HEK293T (cell line): ENCODE data around the gene LEFTY1.

Source experiments
- ARNT ChIP-seq: fragments of 450-650 bp; IDR thresholded peaks from 2 replicates; pipeline ENCODE4 v1.6.1; 2017; ENCODE audit warnings: mild to moderate bottlenecking
- BHLHE40 ChIP-seq: fragments of 450-650 bp; IDR thresholded peaks from 2 replicates; pipeline ENCODE4 v1.6.1; 2016; ENCODE audit warnings: mild to moderate bottlenecking, moderate library complexity, borderline replicate concordance
- ELF4 ChIP-seq: fragments of 450-650 bp; IDR thresholded peaks from 2 replicates; pipeline ENCODE4 v1.6.1; 2017; ENCODE audit warnings: antibody characterized with exemption
- FOXA1 ChIP-seq: fragments of 450-650 bp; IDR thresholded peaks from 2 replicates; pipeline ENCODE4 v1.6.1; 2016; ENCODE audit warnings: mild to moderate bottlenecking
- FOXK2 ChIP-seq: fragments of 450-650 bp; IDR thresholded peaks from 2 replicates; pipeline ENCODE4 v1.6.1; 2016; ENCODE audit warnings: mild to moderate bottlenecking
- FOXM1 ChIP-seq: fragments of 450-650 bp; IDR thresholded peaks from 2 replicates; pipeline ENCODE4 v1.6.1; 2017; ENCODE audit warnings: mild to moderate bottlenecking, borderline replicate concordance
- HDGF ChIP-seq: fragments of 450-650 bp; IDR thresholded peaks from 2 replicates; pipeline ENCODE4 v1.6.1; 2017; ENCODE audit warnings: antibody characterized with exemption, borderline replicate concordance
- L3MBTL2 ChIP-seq: fragments of 450-650 bp; conservative IDR thresholded peaks from 2 replicates; pipeline ENCODE4 v1.6.1; 2016; ENCODE audit warnings: mild to moderate bottlenecking
- LEF1 ChIP-seq: fragments of 450-650 bp; IDR thresholded peaks from 2 replicates; pipeline ENCODE4 v1.6.1; 2017; ENCODE audit warnings: mild to moderate bottlenecking, borderline replicate concordance
- PKNOX1 ChIP-seq: fragments of 450-650 bp; IDR thresholded peaks from 2 replicates; pipeline ENCODE4 v1.6.1; 2016
- SP1 ChIP-seq: fragments of 450-650 bp; IDR thresholded peaks from 2 replicates; pipeline ENCODE4 v1.6.1; 2017
- SUZ12 ChIP-seq: fragments of 450-650 bp; IDR thresholded peaks from 2 replicates; pipeline ENCODE4 v1.6.1; 2016; ENCODE audit warnings: mild to moderate bottlenecking
- TARDBP ChIP-seq: fragments of 450-650 bp; IDR thresholded peaks from 2 replicates; pipeline ENCODE4 v1.6.1; 2016

GRCh38 chr1:225878282-225878681, 10.7 kb downstream of the LEFTY1 start:
- TF ChIP-seq FOXA1: no peak
- TF ChIP-seq HDGF: no peak
- TF ChIP-seq ELF4: no peak
- TF ChIP-seq L3MBTL2: no peak
- no peak for TF ChIP-seq FOXM1
- TF ChIP-seq SUZ12: no peak
- no peak for TF ChIP-seq LEF1
- no peak for TF ChIP-seq SP1
- no peak for TF ChIP-seq PKNOX1
- no peak for TF ChIP-seq BHLHE40
- no peak for TF ChIP-seq TARDBP
- no peak for TF ChIP-seq FOXK2
- TF ChIP-seq ARNT: no peak
